ENCODE data around the gene MTMR2.
"Not testable (repeated sequence)": the region's sequence is repeated elsewhere in the genome, so short reads cannot be mapped to it uniquely, and the experiment has no call there.

MTMR2 gene

DNA sequence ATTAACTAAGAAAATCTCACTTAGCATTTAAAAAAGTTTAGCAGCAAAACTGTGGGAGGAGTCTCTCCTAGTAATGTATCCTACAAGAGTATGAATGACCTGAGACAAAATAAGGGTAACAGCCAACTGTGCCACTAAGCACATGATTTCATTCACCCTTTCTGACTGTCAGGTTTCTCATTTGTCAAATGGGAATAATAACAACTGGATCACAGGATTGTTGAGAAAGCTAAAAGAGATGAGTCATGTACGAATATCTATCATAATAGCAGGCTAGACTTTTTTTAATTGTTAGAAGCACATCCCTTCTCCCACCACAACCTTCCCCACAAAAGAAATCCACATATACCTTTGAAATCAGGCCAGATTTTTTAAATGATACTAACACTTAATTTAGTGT lies 39.5 kb downstream of the MTMR2 start:
- DNase-seq (ENCODE audit: low spot score) = no peak

DNA sequence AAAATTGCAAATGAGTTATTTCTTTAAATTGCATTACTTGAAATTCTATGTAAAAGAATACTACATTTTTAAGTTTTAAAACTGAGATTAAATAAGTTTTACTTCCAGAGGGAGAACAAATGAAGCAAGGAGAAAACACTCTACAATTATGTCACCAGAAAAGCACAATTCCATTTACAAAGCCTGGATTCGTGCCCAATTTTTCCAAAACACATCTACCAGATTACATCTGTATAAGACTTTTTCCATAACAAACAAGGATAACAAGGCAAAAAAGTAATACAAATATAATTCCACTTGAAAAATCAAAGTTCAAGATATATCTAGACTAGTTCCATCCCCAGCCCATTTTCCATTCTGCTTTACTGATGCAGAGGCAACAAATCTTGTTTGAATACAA lies 40.5 kb downstream of the MTMR2 start:
- DNase-seq (ENCODE audit: low spot score) = no peak

DNA sequence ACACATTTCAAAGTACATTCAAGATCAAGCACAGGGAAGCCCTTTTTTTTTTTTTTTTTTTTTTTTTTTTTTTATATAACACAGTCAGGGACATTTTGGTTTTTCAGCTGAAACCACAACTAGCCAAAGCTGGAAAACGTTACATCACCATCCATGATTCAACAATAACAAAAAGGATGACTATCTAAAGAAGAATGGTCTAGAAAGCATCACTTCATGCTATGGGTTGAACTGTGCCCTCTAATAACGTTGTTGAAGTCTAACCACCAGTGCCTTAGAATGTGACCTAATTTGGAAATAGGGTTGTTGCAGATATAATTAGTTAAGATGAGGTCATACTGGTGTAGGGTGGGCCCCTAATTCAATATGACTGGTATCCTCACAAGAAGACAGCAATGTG lies 46.6 kb downstream of the MTMR2 start:
- no peak for DNase-seq (ENCODE audit: low spot score)

DNA sequence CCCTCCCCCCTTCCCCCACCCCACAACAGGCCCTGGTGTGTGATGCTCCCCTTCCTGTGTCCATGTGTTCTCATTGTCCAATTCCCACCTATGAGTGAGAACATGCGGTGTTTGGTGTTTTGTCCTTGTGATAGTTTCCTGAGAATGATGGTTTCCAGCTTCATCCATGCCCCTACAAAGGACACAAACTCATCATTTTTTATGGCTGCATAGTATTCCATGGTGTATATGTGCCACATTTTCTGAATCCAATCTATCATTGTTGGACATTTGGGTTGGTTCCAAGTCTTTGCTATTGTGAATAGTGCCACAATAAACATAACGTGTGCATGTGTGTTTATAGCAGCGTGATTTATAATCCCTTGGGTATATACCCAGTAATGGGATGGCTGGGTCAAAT lies 53.0 kb downstream of the MTMR2 start:
- not testable (repeated sequence) for DNase-seq (ENCODE audit: low spot score)

DNA sequence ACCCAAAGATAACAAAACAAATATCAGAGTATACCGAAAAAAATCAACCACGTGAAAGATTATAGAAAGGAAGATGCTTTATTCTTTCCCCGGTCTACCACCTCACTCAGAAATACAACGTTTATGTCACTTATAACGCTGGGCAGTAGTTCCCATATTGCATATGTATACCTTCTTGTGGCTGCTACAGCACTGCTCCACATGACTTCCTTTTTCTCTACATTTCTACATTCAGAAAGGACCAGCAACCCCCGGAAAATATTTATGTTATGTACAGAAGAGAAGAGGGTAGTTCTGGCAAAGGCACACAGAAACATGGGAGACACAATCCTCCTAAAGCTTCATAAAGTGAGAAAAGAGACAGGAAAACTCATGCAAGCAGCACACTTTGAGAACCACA lies 56.8 kb downstream of the MTMR2 start:
- DNase-seq (ENCODE audit: low spot score) = no peak

DNA sequence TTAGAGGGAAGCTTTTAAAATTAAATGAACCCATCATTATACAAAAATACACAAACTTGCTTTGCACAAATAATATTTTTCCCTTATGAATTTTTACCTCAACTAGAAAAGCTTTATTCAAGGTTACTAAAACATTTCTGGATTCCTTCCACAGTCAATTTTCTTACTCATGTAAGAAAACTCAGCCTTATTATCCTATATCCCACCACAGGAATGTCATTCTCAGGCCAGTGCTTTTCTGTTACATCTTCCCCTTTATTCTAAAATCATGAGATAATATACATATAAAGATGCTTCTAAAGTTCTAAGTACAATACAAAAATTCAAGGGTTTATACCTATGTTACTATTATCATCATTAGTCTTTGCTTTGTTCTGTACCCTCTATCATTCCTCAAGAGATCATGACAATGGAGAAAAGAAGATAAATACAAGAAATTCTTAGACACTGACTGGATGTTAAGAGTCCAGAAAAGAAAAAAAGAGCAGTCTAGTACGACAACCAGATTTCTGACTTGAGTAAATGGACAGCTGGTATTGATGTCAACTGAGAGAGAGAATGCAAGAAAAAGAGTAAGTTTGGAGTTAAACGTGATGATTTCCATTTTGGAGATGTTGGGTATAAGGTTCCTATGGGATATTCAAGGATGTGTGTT lies 60.3 kb downstream of the MTMR2 start:
- DNase-seq (ENCODE audit: low spot score) = no peak

DNA sequence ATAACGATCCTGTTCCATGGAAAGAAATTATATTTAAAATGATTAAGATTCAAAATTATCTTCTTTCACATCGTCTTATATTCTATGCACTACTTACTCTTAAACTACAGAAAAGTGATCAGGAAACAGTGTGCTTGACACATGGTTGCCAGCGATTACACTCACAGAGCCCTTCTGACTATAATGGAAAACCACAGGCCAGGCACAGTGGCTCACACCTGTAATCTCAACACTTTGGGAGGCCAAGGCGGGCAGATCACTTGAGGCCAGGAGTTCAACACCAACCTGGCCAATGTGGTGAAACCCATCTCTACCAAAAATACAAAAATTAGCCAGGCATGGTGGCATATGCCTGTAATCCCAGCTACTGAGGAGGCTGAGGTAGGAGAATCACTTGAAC lies 63.9 kb downstream of the MTMR2 start:
- not testable (repeated sequence) for DNase-seq (ENCODE audit: low spot score)

DNA sequence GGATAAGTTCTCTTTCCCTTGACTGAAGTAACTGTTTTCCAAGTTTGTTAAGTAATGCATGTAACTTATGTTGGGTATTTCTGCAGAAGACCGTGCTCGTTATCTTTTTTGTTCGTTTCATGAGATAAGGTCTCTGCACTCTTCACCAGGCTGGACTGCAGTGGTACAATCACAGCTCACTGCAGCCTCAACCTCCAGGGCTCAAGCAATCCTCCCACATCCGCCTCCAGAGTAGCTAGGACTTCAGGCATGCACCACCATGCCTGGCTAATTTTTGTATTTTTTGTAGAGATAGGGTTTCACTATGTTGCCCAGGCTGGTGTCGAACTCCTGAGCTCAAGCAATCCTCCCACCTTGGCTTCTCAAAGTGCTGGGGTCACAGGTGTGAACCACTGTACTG lies 69.5 kb downstream of the MTMR2 start:
- not testable (repeated sequence) for DNase-seq (ENCODE audit: low spot score)

DNA sequence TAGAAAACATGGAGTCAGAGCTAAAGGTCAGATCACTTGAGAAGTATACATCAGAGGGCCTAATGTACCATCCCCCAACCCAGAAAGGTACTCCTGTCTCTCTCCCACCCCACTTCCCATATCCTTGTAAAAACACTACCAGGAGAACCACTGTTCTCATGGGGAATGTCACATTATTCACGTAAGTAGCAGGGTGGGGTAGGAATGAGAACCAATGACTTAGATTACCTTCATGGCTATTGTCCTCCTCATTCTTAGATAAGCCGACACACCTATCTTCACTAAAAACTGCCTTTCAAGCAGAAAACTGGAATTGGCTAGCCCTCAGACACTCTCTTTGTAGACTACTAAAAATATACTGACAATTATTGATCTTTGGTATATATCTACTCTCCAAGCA lies 70.0 kb downstream of the MTMR2 start:
- no peak for DNase-seq (ENCODE audit: low spot score)

DNA sequence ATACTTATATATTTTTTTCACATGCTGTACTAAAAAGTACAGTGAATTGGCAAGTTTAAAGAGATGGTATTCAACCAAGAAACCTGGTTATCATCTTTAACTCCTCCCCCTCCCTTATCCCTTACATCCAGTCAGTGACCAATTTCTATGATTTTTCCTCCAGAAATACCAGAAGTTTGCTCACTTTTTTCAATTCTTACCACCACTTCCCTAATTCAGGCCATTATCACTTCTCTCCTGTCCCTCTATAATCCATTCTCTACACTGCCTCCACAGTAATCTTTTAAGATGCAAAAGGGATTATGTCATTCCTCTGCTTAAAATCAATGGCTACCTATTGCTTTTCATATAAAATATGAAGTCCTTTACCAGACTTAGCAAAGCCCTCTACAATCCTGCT lies 70.8 kb downstream of the MTMR2 start:
- DNase-seq (ENCODE audit: low spot score) = no peak

DNA sequence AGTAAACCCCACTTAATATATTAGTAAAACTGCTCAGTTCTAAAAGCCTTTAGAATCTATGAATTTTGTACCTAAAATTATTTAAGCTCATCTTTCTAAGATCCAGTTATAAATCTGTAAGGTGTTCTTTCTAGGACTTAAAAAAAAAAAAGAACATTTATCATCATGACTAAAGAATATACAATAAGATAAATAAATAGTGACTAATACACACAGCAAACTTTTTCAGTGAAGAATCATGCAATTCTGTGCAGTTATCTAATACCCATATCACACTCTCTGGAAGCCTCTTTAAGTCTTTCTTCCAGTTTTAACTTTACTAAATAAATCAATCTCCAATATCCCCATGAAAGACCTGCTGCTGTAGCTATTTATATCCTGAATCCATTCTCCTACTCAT lies 73.8 kb downstream of the MTMR2 start:
- DNase-seq (ENCODE audit: low spot score) = no peak

DNA sequence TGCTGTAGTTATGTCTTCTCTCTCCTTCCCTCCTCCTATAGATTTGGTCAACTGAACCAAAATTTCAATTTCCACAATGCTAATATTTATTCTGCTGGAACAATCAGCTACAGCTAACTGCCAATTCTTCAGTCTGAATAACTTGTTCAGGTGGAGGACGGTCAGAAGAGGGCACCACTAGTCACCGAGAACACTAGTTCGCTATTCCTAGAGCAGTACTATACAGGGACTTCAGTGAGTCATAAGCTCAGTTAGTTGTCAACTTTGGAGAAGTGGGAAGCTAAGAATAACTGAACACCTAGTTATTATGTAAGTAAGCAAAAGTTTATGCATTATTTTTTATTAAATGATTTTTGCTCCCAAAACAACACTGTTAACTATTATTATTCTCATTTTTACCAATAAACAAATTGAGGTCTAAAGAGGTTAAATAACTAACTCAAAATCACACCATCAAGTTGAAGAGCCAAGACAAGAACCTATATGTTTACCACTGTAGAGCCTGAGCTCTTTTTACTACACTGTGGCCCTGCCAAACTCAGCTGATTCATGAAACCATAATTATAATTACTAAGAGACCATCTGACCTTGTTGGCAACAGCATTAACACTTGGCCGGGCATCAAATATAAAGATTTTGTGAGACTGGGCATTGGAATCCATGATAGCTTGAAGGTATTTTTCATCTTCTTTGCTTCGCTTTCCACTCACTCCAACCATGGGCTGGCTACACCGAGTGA lies 74.7 kb downstream of the MTMR2 start:
- peak; percentile 27 for DNase-seq (ENCODE audit: low spot score)

DNA sequence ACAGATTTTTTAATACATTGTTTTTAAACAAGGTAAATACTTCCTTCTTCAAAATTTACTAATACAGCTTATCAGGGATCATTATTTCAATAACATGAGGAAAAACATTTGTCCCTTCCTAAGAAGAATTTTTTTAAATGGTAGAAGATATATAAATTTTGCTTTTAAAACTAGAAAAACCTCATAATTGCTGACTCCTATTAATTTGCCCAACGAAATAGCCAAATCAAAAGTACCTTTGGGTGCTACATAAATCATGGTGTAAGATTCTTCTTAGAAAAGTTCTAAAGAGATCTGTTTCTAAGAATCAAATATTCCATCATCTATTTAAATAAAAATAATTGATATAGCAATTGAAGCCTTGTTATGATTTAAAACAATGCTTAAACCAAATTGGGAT lies 78.7 kb downstream of the MTMR2 start:
- DNase-seq (ENCODE audit: low spot score) = no peak

DNA sequence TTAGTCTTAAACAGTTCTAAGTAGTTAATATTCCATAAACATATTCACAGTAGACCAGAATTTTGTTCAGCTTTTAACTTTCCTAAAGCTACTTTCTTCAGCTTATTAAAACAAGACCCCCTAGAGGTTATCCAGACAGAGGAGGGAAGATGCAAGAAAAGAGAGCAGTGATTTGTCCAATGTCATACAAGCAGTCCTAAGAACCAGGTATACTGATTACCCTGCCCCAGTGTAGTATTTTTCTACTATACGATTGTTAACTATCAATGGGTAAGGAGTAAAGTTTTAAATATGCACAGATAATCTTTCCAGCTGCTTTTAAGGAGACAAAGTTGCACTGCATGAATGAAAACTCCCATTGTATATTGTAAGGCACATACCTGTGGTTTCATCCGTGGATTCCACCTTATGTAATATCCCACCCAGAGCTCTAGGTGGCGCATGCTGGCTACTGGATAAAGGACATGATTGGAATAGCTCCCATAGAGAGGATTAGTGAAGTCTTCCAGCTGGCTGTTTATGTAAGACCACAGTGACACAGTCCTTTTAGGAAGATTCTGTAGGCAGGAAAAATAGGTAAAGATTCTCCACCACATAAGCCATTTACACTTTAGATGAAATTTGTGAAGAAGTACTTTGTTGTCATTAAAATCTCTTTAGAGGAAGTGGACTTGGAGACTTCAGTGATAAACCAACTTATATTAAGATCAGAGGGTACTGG lies 88.0 kb downstream of the MTMR2 start:
- DNase-seq (ENCODE audit: low spot score) = peak; percentile 69

DNA sequence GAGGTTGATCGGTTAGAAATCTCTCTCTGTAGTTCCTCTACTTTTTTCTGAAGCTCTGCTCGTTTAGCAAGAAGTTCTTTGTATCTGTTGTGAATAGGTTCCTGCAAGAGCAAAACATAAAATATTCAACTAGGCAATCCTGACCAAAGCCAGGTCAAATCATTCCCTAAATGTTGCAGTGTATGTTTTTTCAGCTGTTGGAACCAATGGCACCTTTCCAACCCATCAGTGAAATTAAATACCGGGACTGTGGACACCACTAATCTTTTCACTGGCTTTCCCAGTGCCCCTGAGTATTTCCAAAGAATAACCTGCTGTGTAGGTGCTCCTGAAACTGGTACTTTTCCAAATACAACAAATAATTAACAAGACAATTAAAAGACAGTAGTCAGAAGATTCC lies 88.6 kb downstream of the MTMR2 start:
- DNase-seq (ENCODE audit: low spot score) = no peak

DNA sequence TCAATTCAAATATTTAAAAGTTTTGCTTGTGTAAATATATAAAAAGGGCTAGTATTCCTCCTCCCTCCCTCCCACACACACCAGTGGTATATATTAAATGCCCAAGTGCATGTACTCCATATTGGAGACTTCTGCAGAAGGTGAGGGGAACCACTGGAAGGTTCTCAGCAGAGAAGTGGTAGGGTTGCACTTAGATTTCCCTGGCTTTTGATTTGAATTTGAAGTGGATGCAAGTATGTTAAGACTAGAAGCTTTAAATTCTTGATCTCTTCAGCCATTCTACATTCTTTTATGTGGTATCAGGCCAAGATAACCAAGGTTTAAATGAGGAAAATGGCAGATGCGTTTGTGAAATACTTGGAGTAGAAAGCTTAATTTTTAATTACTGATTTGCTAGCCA lies 90.5 kb downstream of the MTMR2 start:
- no peak for DNase-seq (ENCODE audit: low spot score)

DNA sequence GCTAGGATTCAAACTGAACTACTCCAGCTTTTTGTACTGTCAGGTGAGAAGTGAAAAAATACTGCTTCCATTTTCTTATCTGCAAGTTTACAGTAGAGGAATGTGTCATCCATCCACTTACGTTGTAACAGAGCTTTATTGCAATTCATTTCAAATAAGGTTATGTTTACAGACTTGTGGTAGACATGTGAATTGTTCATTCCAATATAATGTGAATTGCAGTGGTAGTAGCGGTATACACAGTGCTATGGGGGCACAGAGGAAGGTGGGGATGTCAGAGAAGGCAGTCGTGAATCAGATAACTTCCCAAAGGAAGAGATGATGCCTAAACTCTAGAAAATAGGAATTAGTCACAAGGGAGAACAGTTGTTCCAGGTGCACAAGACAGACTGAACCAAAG lies 91.1 kb downstream of the MTMR2 start:
- no peak for DNase-seq (ENCODE audit: low spot score)

DNA sequence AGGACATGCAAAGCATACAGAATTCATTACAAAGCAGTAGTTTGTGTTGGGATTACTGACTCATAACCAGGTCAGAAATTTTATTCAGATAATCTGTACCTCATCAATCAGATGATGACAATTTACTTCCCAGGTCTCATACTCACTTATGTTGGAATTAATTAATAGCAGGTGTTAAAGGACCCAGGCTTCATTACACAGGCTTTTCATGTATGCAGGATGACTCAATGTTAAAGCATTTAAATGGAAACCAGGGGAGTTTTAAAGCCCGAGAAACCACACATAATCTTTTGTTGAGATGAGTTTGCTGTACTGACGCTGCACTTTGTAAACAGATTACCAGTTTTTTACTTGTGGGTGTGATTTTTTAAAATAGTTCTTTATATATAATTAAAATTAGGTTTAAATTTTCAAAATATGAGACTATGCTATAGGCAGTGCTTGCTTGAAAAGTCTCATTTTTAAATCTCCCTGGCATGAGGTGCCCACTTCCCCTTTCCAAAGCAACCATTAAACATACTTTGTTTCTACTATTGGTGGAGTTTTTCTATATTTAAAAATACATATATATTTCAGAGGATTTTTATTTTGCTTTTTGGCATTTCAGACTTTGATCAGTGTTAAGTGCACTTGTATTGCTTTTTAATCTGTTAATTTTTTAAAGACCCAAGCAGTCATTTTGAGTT lies 92.6 kb downstream of the MTMR2 start:
- DNase-seq (ENCODE audit: low spot score) = no peak

DNA sequence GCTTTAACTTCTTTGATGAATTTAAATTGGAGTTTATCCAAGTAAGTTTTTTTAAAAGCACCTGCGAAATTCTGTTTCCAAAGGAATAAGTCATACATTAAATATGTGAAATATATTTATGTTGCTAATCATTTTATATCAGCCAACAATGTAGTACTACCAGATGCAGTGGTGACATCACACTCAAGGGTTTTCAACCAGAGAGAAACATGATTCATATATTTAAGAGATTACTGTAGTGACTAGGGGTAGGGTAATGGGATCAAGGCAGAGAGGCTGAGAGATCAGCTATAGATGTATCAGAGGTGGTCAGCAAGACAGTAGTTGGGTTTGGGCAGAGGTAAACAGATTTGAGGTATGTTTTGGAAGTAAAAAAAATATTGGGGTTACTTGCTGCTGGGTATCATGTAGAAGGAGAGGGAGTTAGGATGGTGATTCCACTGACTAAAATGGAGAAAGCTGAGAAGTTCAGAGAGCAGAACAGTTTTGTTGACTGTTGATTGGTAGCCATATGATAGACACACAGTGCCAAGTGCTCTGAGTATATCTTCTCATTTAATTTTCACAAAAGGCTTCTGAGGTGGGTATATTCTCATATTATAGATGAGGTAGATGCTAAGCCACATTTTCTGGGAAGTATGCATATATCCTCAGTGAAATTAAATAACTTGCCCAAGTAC lies 94.2 kb downstream of the MTMR2 start:
- DNase-seq (ENCODE audit: low spot score) = no peak

DNA sequence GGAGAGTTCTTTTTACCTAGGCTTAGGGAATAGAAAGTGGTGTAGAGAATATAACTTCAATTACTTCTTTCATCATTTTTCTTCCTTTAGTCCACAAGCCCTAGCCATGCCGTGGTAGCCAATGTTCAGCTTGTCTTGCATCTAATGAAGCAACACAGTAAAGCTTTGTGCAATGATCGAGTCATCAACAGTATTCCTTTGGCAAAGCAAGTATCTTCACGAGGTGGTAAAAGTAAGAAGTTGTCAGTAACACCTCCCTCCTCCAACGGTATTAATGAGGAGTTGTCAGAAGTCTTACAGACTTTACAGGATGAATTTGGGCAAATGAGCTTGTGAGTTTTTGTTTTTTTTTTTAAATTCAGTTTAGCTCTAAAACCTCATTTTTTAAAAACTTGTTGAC lies 96.2 kb downstream of the MTMR2 start:
- DNase-seq (ENCODE audit: low spot score) = no peak

DNA sequence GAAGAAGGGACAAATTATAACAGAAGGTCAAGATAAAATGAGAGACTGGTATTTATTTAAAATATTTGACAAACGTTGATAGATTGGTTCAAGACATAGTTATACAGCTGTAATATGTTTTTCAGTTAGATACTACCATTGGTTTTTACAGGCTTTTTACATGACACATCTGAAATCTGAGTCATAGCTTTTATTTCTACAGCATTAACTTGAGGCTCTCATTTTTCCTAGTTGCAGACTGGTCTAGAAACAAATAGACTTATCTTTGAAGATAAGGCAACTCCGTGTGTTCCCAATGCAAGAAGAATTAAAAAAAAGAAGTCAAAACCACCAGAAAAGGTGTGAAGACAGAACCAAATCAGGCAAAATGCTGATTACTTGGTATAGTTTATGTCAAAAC lies 102.3 kb downstream of the MTMR2 start:
- DNase-seq (ENCODE audit: low spot score) = no peak

DNA sequence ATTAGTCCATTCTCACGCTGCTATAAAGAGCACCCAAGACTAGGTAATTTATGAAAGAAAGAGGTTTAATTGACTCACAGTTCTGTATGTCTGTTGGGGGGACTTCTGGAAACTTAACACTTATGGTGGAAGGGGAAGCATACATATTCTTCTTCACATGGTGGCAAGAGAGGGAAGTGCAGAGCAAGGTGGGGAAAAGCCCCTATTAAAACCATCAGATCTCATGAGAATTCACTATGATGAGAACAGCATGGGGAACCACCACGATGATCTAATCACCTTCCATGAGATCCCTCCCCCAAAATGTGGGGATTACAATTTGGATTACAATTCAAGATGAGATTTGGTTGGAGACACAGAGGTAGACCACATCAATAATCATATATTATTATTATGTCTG lies 107.9 kb downstream of the MTMR2 start:
- no peak for DNase-seq (ENCODE audit: low spot score)

Measured in CD4-positive, alpha-beta T cell treated with Interleukin-2 at 100 ng/mL for 4 hours (primary cell).